Keratinocyte (primary cell): ENCODE data around the gene TACC2. TPM values are rescaled to one million over a fixed set of nuclear protein-coding genes. Genes with fewer than 3 reads are reported as not detected.

Experiments used
- DNase-seq: peaks from one replicate; pipeline ENCODE4 v3.0.0-alpha.2; 2011; ENCODE audit warnings: low read depth, missing footprints, low spot score
- FAIRE-seq: peaks from 2 replicates; lab custom pipeline; 2011; peaks lifted over from hg19 to GRCh38; lab: Jason Lieb, UNC
- H2AFZ ChIP-seq: 2 replicates; pipeline ENCODE4 v1.6.0; 2012; ENCODE audit warnings: low read length, control low read depth, inconsistent platforms; ENCODE audit not compliant: control insufficient read depth
- H3K27ac ChIP-seq: 2 replicates; pipeline ENCODE4 v1.5.1; 2011; ENCODE audit warnings: low read length; ENCODE audit not compliant: control insufficient read depth, insufficient read depth
- H3K27me3 ChIP-seq: 3 replicates; pipeline ENCODE4 v1.6.0; 2011; ENCODE audit warnings: low read length; ENCODE audit not compliant: control insufficient read depth, insufficient read depth; ENCODE audit errors: extremely low read depth
- H3K36me3 ChIP-seq, 2 experiments: 2 replicates in 1 of 2; 3 replicates in 1 of 2; pipeline ENCODE4 v1.5.1; 2011; ENCODE audit warnings: low read length in 2 of 2, mild to moderate bottlenecking in 1 of 2; ENCODE audit not compliant: control insufficient read depth in 2 of 2, insufficient read depth in 2 of 2; ENCODE audit errors: extremely low read depth in 1 of 2
- H3K4me1 ChIP-seq: 3 replicates; pipeline ENCODE4 v1.5.1; 2011; ENCODE audit warnings: low read length; ENCODE audit not compliant: control insufficient read depth, insufficient read depth; ENCODE audit errors: extremely low read depth
- H3K4me2 ChIP-seq: 3 replicates; pipeline ENCODE4 v1.6.0; 2011; ENCODE audit warnings: low read depth, low read length; ENCODE audit not compliant: control insufficient read depth, insufficient read depth; ENCODE audit errors: extremely low read depth
- H3K4me3 ChIP-seq, 3 experiments: fragments of 200-600 bp in 1 of 3; sonication (generic) in 1 of 3; 2 replicates in 2 of 3; 3 replicates in 1 of 3; pipeline ENCODE4 v1.5.1; 2011 to 2016; ENCODE audit warnings: low read length in 3 of 3, mild to moderate bottlenecking in 3 of 3, control low read depth in 2 of 3, inconsistent platforms in 1 of 3, low read depth in 1 of 3, mixed read lengths in 1 of 3, mixed run types in 1 of 3, moderate library complexity in 1 of 3; ENCODE audit not compliant: control insufficient read depth in 2 of 3, insufficient read depth in 2 of 3; ENCODE audit errors: extremely low read depth in 1 of 3
- H3K79me2 ChIP-seq: 2 replicates; pipeline ENCODE4 v1.6.0; 2012; ENCODE audit warnings: low read length; ENCODE audit not compliant: control insufficient read depth, insufficient read depth
- H3K9ac ChIP-seq: 3 replicates; pipeline ENCODE4 v1.6.0; 2011; ENCODE audit warnings: low read length; ENCODE audit not compliant: control insufficient read depth, insufficient read depth; ENCODE audit errors: extremely low read depth
- H3K9me1 ChIP-seq: 3 replicates; pipeline ENCODE4 v1.6.0; 2011; ENCODE audit warnings: low read length; ENCODE audit not compliant: control insufficient read depth, insufficient read depth; ENCODE audit errors: extremely low read depth
- H3K9me3 ChIP-seq: 2 replicates; pipeline ENCODE4 v1.5.1; 2012; ENCODE audit warnings: low read depth, low read length; ENCODE audit not compliant: control insufficient read depth
- H4K20me1 ChIP-seq: 3 replicates; pipeline ENCODE4 v1.6.0; 2011; ENCODE audit warnings: low read length; ENCODE audit not compliant: control insufficient read depth, insufficient read depth; ENCODE audit errors: extremely low read depth
- CTCF ChIP-seq, 3 experiments: IDR thresholded peaks in 1 of 3; conservative IDR thresholded peaks in 1 of 3; optimal IDR thresholded peaks in 1 of 3; 2 replicates in 2 of 3; 3 replicates in 1 of 3; pipeline versions ENCODE3 to v1.5.1; 2011; ENCODE audit warnings: low read length in 3 of 3, mild to moderate bottlenecking in 3 of 3, moderate library complexity in 2 of 3, control low read depth in 1 of 3, inconsistent platforms in 1 of 3; ENCODE audit not compliant: insufficient read depth in 2 of 3; ENCODE audit errors: extremely low read depth in 1 of 3
- EZH2 ChIP-seq: IDR thresholded peaks from one replicate; pipeline ENCODE4 v1.6.1; 2012; ENCODE audit warnings: inconsistent platforms, mild to moderate bottlenecking, low read length, moderate library complexity
- dilution Hi-C: fragments of 300-500 bp; cut with MboI; formaldehyde crosslinking; loops from one replicate; pipeline ENCODE4 v1.7.0; 2020; ENCODE audit warnings: low sequenced_read_pairs; ENCODE audit not compliant: extremely low pct_ligation_motif_present
- polyA plus RNA-seq, 5 experiments: library from polyadenylated mRNA; depleted of rRNA in 3 of 5; stranded (reverse) in 3 of 5; stranded (forward) in 1 of 5; unstranded in 1 of 5; fragments of >200 nt; gene quantifications; 1 replicate in 1 of 5; 2 replicates in 3 of 5; 3 replicates in 1 of 5; pipeline versions ENCODE4 v1.2.1 to v1.2.3, GENCODE V29; 2011 to 2012; ENCODE audit warnings: missing spikeins in 2 of 5, low read depth in 1 of 5, low replicate concordance in 1 of 5

The TACC2 gene
- polyA plus RNA-seq, 1 donor (not counting 4 experiments of a cell fraction or from before 2014, with no cell fraction given): 12.8 TPM

- no peaks in the 10 kb centered on the region for H3K27me3 ChIP-seq
- H3K4me1 ChIP-seq: peaks cover 24% of the 10 kb centered on the region
- H2AFZ ChIP-seq: no peak overlapping the region
- FAIRE-seq: no peak
- H3K27ac ChIP-seq: no peak overlapping the region
- DNase-seq: no peak
- H3K4me3 ChIP-seq: no peak overlapping the region
- no peaks in the 10 kb centered on the region for H4K20me1 ChIP-seq
- no peak overlapping the region for H3K4me2 ChIP-seq
- H3K79me2 ChIP-seq: no peaks in the 10 kb centered on the region
- no peak overlapping the region for H3K9ac ChIP-seq
- H3K9me3 ChIP-seq: no peaks in the 10 kb centered on the region
- no peaks in the 10 kb centered on the region for H3K36me3 ChIP-seq
- dilution Hi-C loops: no loop called here
- no peaks in the 10 kb centered on the region for H3K9me1 ChIP-seq
- TF ChIP-seq CTCF (optimal IDR thresholded peaks at IDR 0.05 in 1 of 3, IDR thresholded peaks at IDR 0.05 in 1 of 3, conservative IDR thresholded peaks at IDR 0.05 in 1 of 3; ENCODE audit: extremely low read depth in 1 of 3, insufficient read depth in 2 of 3, low read length in 3 of 3) (no peak), EZH2 (no peak)
These were observed 291.2 kb downstream of the TACC2 start for GRCh38 chr10:122280156-122280555.

GRCh38 chr10:122281018-122281626 lies 292.2 kb downstream of the TACC2 start:
- Histone ChIP-seq H3K9me3 (no peaks in the 10 kb centered on the region), H3K27ac (no peak overlapping the region), H3K4me3 (no peak overlapping the region), H3K79me2 (no peaks in the 10 kb centered on the region), H3K4me1 (peaks cover 24% of the 10 kb centered on the region), H3K9ac (no peak overlapping the region), H2AFZ (peak overlapping the region; percentile 32), H3K36me3 (no peaks in the 10 kb centered on the region), H3K4me2 (peak overlapping the region; percentile 23), H4K20me1 (no peaks in the 10 kb centered on the region), H3K9me1 (no peaks in the 10 kb centered on the region), H3K27me3 (no peaks in the 10 kb centered on the region)
- dilution Hi-C loops: no loop called here
- TF ChIP-seq CTCF (optimal IDR thresholded peaks at IDR 0.05 in 1 of 3, IDR thresholded peaks at IDR 0.05 in 1 of 3, conservative IDR thresholded peaks at IDR 0.05 in 1 of 3; ENCODE audit: extremely low read depth in 1 of 3, insufficient read depth in 2 of 3, low read length in 3 of 3) (no peak), EZH2 (no peak)
- DNase-seq: no peak
- peak; percentile 78 for FAIRE-seq
